Brain pericyte (primary cell): Measurements from ENCODE around the gene DECR2.
"Not testable (repeated sequence)": the region's sequence is repeated elsewhere in the genome, so short reads cannot be mapped to it uniquely, and the experiment has no call there.

Experiments
- DNase-seq: peaks from one replicate; pipeline ENCODE4 v3.0.0-alpha.2; 2012; ENCODE audit warnings: low read depth, low spot score

Gene DECR2

GRCh38 chr16:400061-400591, 1.6 kb upstream of the DECR2 start:
- DNase-seq: no peak

GRCh38 chr16:404971-405486, 3.3 kb downstream of the DECR2 start:
- no peak for DNase-seq

DNA sequence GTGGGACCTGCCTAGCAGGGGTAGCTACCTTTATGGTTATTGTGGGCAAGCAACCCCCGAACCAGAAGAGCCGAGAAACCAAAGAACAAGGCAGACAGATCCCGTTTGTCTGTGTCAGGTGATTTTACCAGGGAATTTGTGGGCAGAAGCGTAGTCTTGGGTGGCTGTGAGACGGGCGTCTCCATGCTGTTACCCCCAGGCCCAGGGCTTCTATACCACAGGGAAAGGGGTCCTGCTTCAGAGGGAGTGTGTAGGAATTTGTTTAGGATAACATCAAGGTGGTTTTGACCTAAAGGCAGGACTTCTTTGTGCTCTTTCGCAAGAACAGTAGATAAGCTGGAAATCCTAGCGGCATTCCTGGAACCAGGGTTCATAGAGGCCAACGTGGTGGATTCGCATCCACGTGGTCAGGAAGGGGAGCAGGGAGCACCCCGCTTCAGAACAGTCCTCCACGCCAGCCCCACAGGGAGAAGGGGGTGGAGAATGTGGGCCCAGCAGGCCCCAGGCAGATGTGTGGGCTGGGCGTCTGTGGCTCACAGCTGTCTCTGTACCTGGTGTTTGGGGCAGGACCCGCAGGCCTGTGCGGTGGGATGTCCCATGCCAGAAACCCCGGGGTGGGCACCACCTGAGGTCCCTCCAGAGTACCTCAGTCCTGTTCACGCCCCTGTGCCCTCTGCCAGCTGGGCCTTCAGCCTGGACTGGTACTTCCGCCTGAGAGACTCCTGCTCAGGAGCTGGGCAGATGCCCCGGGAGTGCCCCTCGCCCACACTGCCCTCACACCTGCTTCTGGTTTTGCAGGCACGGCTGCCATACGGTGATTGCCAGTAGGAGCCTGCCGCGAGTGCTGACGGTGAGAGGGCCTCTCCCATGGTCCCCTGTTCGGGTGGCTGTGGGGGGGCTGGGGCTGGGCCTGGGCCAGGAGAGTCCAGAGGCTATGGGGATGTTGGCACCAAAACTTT, 4.1 kb downstream of the DECR2 start:
- no peak for DNase-seq

- no peak for DNase-seq
These were observed 5.6 kb downstream of the DECR2 start for GRCh38 chr16:407253-407652.

DNA sequence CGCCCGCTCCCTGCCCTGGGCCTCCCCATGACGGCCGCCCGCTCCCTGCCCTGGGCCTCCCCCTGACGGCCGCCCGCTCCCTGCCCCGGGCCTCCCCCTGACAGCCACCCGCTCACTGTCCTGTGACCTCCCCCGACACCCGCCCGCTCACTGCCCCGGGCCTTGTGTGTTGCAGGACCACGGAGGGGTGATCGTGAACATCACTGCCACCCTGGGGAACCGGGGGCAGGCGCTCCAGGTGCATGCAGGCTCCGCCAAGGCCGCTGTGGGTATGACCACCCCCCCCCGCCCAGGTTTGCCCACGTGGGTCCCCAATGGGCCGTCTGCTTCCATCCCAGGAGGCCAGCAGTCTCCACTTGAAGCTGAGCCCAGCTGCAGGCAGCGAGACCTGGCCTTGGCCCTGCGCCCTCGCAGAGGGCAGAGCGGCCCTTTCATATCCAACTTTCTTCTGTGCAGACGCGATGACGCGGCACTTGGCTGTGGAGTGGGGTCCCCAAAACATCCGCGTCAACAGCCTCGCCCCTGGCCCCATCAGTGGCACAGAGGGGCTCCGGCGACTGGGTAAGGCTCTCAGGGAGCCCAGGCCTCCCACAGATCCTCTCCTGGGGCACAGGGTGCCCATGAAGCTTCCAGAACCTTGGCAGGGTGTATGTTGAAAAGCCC, 9.0 kb downstream of the DECR2 start:
- DNase-seq: no peak

DNA sequence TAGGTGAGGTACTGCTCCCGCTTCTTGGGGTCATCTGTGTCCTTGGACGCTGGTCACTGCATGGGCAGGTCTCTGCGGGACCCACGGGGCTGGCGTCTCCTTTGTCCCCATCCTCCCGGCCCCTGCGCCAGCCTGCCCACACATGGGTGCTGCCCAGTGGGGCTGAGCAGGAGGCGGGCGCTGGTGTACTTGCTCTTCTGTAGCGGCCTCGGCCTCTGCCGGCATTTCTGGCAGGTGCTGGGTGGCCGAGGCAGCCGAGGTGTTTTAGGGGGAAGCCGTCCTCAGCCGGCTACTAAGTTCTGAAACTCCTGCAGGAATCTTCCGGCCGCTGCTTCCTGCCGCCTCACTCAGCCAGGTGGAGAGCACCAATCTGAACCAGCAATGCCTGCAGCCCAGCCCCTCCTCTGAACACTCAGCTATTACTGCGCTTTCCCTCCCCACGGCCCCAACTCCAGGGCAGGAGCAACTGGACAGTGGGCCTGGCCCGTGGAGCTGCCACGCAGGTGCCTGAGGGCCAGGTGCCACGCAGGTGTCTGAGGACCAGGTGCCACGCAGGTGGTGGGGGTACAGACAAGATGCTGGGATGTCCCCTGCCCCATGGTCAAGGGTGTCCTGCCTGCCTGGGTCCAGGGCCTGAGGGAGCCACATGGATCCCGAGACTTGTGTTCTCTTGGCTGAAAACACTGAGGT, 10.0 kb downstream of the DECR2 start:
- no peak for DNase-seq

GRCh38 chr16:414395-415169, 12.9 kb downstream of the DECR2 start:
- DNase-seq: no peak

- not testable (repeated sequence) for DNase-seq
These were observed 13.4 kb downstream of the DECR2 start for GRCh38 chr16:415170-415498.

GRCh38 chr16:422179-422578, 20.5 kb downstream of the DECR2 start:
- not testable (repeated sequence) for DNase-seq

DNA sequence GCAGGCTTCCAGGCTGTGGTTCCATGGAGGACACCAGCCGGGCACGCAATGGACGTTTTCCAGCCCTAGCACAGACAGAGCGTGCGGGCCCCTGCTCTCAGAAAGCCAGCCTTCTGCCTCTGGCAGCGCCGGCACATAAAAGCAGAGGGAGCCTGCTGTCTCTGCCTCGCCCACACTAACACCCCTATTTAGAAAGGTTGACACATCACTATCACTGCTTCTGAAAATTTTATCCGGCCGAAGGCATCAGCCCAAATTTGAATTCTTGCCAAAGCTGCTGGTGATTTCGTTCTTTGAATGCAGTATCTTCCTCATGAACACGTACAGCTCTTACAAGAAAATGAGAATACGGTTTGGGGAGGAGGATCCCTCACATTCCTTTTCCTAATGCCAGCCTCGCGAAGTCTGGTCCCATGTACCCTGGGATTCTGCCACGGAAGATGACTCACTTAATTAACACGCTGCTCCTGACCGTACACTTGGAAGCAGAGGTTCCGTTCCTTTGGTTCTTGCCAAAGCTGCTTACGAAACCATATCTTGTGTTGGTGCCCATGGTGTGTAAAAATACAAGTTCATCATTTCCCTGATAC, 22.4 kb downstream of the DECR2 start:
- no peak for DNase-seq

DNA sequence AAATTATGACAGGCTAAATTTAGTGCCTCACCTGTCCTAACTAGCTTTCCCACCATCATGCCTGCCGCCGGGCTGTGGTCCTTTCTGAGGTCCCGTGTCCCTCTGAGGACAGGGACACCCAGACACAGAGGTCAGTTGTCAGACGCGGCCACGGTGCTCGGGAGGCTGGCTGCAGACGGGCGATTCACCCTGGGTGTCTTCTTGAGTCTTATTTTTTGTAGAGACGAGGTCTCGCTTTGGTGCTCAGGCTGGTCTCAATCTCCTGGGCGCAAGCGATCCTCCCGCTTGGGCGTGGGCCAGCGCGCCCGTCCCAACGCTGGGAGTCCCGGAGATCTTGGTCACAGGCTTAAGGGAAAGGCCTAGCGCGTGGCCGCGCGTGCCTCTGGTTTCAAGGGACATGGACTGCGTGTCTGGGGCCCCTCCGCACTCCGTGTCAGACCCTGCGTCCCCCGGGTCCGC, 23.0 kb downstream of the DECR2 start:
- DNase-seq: no peak

GRCh38 chr16:425082-425718, 23.5 kb downstream of the DECR2 start, which contains the start of gene RAB11FIP3:
Gene RAB11FIP3, plus strand, starts transcription at chr16:425649. Its CDS starts 358 bp downstream, at chr16:426007.
- DNase-seq: peak; percentile 37

- no peak for DNase-seq
These were observed 24.0 kb downstream of the DECR2 start for GRCh38 chr16:425740-426114.

GRCh38 chr16:426115-426905, 24.6 kb downstream of the DECR2 start:
- no peak for DNase-seq

GRCh38 chr16:426906-427249, 25.2 kb downstream of the DECR2 start:
- no peak for DNase-seq

GRCh38 chr16:427250-427649, 25.6 kb downstream of the DECR2 start:
- no peak for DNase-seq

- DNase-seq: no peak
These were observed 29.2 kb downstream of the DECR2 start for GRCh38 chr16:430904-431303.

GRCh38 chr16:440627-441026, 38.9 kb downstream of the DECR2 start:
- peak; percentile 46 for DNase-seq

DNA sequence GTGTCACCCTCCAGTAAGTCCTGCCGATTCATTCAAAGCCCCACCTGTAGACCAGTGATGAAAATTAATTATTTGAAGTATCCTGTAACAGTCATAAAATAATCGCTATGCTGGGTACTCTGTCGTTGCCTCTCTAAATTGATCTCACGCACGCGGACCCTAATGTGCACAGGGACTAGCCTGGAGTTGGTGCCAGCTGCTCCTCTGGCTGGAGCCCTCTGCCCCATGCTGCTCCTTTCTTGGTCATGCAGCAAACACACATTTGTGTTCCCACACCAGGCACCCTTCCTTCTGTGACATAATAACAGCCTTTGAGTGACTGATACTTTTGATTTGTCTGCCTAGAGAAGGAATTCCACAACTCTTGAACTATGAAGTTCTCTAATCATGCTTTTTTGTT, 39.8 kb downstream of the DECR2 start:
- DNase-seq: no peak
